Stimulated activated CD8-positive, alpha-beta memory T cell treated with anti-CD3 and anti-CD28 coated beads, Interleukin-15, amount 100 ng/mL, for 24 hours (primary cell): ENCODE results near the gene HSPA9.

Experiments
- DNase-seq: peaks from one replicate; pipeline ENCODE4 v3.0.0-alpha.2; 2020; ENCODE audit warnings: low read depth

The HSPA9 gene

GRCh38 chr5:138575194-138576015 is at the start of gene HSPA9:
TSS of gene HSPA9 (minus strand) at chr5:138575401. CDS start at chr5:138575318, 83 bp downstream.
- peak; percentile 74 for DNase-seq

- no peak for DNase-seq
These were observed 47.9 kb upstream of the HSPA9 start for GRCh38 chr5:138623053-138623452.

GRCh38 chr5:138622051-138622450 is 46.9 kb upstream of the HSPA9 start:
- DNase-seq: no peak

GRCh38 chr5:138620663-138621224 is 45.5 kb upstream of the HSPA9 start:
- no peak for DNase-seq

- DNase-seq: no peak
These were observed 41.3 kb upstream of the HSPA9 start for GRCh38 chr5:138616508-138616907.

- no peak for DNase-seq
These were observed 40.3 kb upstream of the HSPA9 start for GRCh38 chr5:138615461-138615860.

- no peak for DNase-seq
These were observed 36.5 kb upstream of the HSPA9 start for GRCh38 chr5:138611678-138612218.

- no peak for DNase-seq
These were observed 35.9 kb upstream of the HSPA9 start for GRCh38 chr5:138610918-138611677.

- DNase-seq: no peak
These were observed 35.3 kb upstream of the HSPA9 start for GRCh38 chr5:138610415-138610917.

GRCh38 chr5:138606378-138607064 is 31.3 kb upstream of the HSPA9 start:
- no peak for DNase-seq

- no peak for DNase-seq
These were observed 30.2 kb upstream of the HSPA9 start for GRCh38 chr5:138605254-138605972.

GRCh38 chr5:138604176-138604785 is 29.1 kb upstream of the HSPA9 start:
- DNase-seq: no peak

- no peak for DNase-seq
These were observed 28.2 kb upstream of the HSPA9 start for GRCh38 chr5:138603249-138603920.

- DNase-seq: no peak
These were observed 27.3 kb upstream of the HSPA9 start for GRCh38 chr5:138602371-138603000.

GRCh38 chr5:138601444-138601843 is 26.2 kb upstream of the HSPA9 start:
- no peak for DNase-seq

- DNase-seq: no peak
These were observed 25.2 kb upstream of the HSPA9 start for GRCh38 chr5:138600446-138600845.

- DNase-seq: no peak
These were observed 22.6 kb upstream of the HSPA9 start for GRCh38 chr5:138597661-138598400.

GRCh38 chr5:138596105-138596881 is 21.1 kb upstream of the HSPA9 start:
- DNase-seq: no peak
